Measurements from ENCODE around the gene ENOX1.

ENOX1 gene

DNA sequence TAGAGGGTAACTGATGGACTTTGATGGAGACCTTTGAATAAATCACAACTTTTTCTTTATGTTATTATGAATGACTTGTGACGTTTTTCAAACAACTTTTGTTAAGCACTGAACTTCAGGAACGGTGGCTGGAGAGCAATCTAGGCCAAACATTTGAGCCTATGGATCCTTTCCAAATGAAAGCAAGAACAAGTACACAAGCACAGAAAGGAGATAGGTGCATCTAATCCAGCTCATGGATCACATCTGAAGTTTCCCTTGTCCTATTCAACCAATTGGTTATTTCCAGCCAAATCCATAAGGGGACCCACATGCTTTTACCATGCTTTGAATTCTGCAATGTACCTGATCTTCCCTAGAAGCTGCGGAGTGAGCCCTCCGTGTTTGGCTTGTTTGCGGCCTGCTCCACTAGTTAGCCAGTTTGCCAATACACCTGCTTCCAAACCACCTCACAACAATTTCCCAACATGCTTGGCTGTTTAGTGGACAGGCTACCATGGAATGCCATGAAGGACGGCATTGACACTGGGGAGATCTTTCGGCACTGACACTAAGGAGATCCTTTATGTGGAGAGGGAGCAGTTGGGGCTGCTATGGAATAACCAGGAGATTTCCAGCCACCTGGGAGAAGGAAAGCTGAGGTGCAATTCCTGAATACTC is 447.5 kb downstream of the ENOX1 start:
- no peak for DNase-seq

- no peak for DNase-seq
These were observed 451.0 kb downstream of the ENOX1 start for GRCh38 chr13:43335764-43336163.

DNA sequence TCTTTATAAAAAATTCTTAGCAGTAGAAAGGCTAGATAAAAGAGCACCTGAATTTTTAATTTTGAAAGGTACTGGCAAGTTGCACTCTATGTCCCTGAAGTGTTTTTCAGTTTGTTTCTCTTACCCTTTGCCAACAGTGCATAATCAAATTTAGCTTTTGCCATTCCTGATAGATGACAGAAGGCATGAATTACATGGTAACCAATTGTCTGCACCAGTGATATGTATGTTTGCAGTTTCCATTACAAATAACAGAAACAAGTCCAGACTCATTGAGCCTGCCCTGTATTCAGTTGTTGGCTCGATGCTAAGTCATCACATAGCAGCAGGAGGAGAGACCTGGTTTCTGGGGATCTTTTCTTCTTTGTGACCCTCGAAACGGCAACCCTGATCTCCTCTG is 453.6 kb downstream of the ENOX1 start:
- no peak for DNase-seq

GRCh38 chr13:43331672-43332071 is 455.1 kb downstream of the ENOX1 start:
- no peak for DNase-seq

GRCh38 chr13:43329702-43330101 is 457.1 kb downstream of the ENOX1 start:
- DNase-seq, result no peak

GRCh38 chr13:43328907-43329306 is 457.9 kb downstream of the ENOX1 start:
- no peak for DNase-seq

DNA sequence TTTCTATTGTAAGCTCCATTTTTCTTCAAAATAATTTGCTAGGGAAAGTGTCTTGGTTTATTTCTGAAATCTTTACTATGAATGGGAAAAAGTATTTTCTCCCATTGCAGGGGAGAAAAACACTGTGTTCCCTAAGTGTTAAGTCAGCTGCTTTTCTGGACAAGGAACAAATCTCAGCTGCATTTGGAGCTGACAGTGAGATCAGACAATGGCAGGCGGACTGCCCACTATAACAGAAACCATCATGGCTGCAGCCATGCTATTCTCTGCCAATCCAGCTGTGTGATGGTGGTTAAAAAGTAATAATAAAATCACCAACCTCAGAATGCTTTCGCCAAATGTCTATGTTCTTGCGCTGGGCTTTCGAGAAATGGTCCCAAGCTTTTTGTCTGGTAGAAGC is 460.7 kb downstream of the ENOX1 start:
- DNase-seq, result no peak

GRCh38 chr13:43325636-43326035 is 461.1 kb downstream of the ENOX1 start:
- DNase-seq, result no peak

DNA sequence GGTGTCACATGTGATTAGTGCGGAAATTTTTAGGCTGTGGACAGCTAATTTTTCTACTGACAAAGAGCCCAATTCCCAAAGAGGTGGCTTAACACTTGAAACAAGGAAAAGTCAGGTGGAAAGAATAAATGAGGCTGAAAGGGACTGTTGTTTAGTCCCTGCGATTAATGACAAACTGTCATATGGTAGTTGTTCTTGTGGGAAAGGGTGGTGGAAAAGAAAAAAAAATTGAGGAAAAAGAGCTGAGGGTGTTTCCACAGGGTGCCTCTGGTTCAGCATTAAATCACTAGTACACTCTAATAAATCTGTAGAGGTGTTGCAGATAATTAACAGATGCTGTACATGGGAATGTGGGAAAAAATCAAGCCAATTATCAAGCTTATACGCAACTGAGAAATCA is 462.6 kb downstream of the ENOX1 start:
- no peak for DNase-seq

DNA sequence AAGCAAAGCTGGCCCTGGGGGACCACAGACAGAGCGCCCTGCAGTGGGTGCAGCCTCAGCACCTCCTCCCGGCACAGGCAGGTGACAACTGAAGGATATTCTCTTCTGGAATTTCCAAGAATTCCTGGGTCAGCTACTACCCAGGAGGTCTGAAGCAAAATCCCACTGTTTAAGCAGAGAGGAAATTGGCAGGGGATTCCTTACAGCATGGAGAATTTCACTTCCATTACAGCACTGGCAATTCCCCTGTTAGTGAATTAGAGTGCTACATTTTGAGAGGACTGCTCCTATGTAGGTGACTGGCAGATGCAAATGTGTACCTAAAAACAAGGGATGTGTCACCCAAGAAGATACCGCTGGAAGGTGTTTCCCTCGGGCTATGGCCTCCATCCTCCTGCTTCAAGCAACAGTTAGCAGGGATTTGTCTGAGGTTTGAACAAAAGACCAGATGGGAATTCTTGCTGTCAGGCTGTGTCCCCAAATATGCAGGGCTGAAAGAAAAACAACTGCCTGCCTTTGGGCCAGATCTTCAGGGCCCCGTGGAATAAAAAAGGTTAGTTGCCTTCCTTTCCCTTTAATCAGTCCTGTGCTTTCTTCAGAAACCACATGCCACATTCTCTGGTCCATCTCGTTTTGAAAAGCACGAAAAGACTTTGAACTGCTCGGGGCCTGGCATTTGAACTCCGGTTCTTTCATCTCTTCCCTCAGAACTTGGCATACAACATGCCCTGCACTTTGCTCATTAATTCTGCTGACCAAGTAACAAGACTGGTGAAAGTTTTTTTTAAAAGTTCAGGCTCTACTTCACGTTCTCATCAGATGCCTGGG is 466.9 kb downstream of the ENOX1 start:
- DNase-seq, result no peak

- no peak for DNase-seq
These were observed 469.8 kb downstream of the ENOX1 start for GRCh38 chr13:43316946-43317353.

- no peak for DNase-seq
These were observed 470.5 kb downstream of the ENOX1 start for GRCh38 chr13:43316281-43316680.

GRCh38 chr13:43315522-43315921 is 471.2 kb downstream of the ENOX1 start:
- DNase-seq, result no peak

DNA sequence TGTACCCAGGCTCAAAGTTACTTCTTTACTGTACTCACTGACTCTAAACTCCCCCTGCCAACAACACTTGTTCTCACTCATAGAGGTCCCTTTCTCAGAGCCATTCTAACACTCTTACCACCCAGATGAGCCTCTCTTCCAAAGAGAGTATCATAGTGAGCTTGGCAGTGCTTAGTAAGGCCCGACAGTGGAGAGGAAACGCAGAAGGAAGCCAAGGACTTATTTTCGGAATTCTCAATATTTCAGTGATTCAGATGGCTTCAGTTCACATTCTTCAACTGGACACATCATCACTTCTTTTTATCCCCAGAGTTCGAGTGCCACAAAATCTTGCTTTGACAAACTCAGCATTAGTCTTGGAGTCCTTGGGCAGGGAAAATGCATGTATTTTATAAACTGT is 477.5 kb downstream of the ENOX1 start:
- no peak for DNase-seq

GRCh38 chr13:43307921-43308433 is 478.8 kb downstream of the ENOX1 start:
- DNase-seq, result no peak

- DNase-seq, result no peak
These were observed 479.4 kb downstream of the ENOX1 start for GRCh38 chr13:43307221-43307920.

GRCh38 chr13:43306372-43306771 is 480.4 kb downstream of the ENOX1 start:
- DNase-seq, result no peak

GRCh38 chr13:43305416-43305815 is 481.4 kb downstream of the ENOX1 start:
- DNase-seq, result no peak

DNA sequence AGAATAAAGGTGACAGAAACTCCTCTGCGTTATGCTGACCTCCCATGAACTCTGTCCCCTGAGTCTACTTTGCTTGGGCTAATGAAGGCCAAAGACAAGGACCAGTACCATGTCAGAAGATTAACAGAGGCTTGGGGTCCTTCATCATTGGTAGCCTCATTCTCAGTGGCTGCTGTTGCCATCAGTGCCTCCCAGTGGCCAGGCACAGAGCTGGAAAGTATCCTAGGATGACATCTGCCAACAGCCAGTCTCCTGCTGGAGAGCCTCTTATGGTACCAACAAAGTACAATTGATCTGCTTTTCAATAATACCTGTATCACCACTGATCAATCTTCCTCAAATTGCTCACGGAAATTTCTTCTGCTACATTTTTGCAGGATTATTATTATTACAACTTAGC is 481.8 kb downstream of the ENOX1 start:
- no peak for DNase-seq

DNA sequence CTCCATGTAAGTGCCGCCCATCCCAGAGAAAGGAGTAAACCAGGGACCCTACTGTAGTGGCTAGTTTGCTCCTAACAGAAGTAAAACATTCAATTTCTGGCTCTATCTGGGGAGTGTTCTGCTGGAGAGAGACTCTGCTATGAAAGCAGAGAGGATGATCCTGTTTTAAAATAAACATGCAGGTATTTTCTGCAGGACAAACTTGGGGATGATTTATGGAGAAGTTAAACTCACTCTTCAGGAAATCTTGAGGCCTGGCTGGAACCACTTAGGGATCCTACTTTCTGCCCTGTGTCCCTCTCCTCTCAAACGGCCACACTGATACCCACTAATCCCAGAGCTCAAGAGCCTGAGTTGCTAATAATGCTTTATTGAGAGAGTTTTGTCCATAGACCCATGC is 482.3 kb downstream of the ENOX1 start:
- DNase-seq, result no peak

- no peak for DNase-seq
These were observed 483.6 kb downstream of the ENOX1 start for GRCh38 chr13:43303033-43303729.

GRCh38 chr13:43301346-43301969 is 485.3 kb downstream of the ENOX1 start:
- DNase-seq, result no peak

DNA sequence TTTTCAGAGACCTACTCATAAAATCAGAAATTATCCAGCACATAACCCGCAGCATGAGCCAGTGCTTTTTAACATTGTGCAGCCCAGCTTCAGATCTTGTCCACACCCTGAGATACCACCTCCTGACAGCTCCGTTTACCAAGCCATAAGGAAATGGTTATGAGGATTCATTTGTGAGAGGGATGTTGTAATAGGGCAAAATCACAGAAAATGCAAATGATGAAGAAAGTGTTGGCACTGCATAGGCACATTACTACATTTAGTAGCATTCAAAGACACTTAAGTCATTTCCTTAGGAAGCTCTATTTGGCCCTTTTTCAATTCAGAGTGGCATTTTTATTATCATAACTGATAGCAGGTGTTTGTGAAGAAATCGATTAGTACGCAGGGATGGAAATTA is 485.9 kb downstream of the ENOX1 start:
- DNase-seq, result no peak

Measured in NK-92 treated with Interleukin-12 subunit alpha and Interleukin-12 subunit beta, amount 100 ng/mL, for 24 hours (cell line).